Central memory CD8-positive, alpha-beta T cell (primary cell): Measurements from ENCODE around the gene DSCAM.
"Not testable (repeated sequence)": the region's sequence is repeated elsewhere in the genome, so short reads cannot be mapped to it uniquely, and the experiment has no call there.

Experiments used
- ATAC-seq: fragments of 150-1000 bp; cut with Tn5 transposase; replicated peaks from 2 replicates; pipeline ENCODE4 v1.10.0; 2022; ENCODE audit warnings: mild to moderate bottlenecking, moderate FRiP score, moderate number of reproducible peaks; ENCODE audit not compliant: poor library complexity, severe bottlenecking; ENCODE audit errors: extremely low read depth
- DNase-seq, 2 donors: peaks; one replicate each; pipeline ENCODE4 v3.0.0; 2021; ENCODE audit warnings: low spot score in 2 of 2
- H3K27ac Mint-ChIP-seq: one replicate; pipeline ENCODE4 v1.8.0; 2022; ENCODE audit warnings: low read depth, mild to moderate bottlenecking, moderate library complexity, mixed read lengths
- H3K27me3 Mint-ChIP-seq: one replicate; pipeline ENCODE4 v1.8.0; 2022; ENCODE audit warnings: mixed read lengths
- H3K36me3 Mint-ChIP-seq: one replicate; pipeline ENCODE4 v1.8.0; 2022; ENCODE audit warnings: mild to moderate bottlenecking, moderate library complexity, mixed read lengths; ENCODE audit not compliant: insufficient read depth
- H3K4me1 Mint-ChIP-seq: one replicate; pipeline ENCODE4 v1.8.0; 2022; ENCODE audit warnings: mixed read lengths
- H3K4me3 Mint-ChIP-seq: one replicate; pipeline ENCODE4 v1.8.0; 2022; ENCODE audit warnings: mild to moderate bottlenecking, moderate library complexity, mixed read lengths
- H3K9me3 Mint-ChIP-seq: one replicate; pipeline ENCODE4 v1.8.0; 2022; ENCODE audit warnings: mixed read lengths

The DSCAM gene

DNA sequence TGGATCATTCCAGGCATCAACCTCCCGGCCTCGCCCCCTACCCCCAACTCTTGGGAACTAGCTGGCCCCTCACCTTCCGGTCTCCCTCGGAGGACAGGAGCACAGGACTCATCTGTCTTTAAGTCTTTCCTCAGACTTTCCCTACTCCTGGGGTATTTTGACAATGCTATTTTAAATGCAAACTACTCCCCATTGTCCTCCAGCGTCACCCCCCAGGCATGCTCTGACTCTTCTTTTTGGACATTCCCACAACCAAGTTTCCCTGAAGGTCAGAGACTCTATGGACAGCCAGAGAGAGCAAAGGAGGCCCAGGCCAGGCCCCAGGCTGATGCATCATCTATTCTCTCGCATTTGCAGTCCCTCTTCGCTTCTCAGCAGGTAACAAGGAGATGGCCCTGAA lies 555.4 kb downstream of the DSCAM start:
- H3K27ac Mint-ChIP-seq = no peak overlapping the region
- DNase-seq (no peak), ATAC-seq (no peak)
- H3K4me1 Mint-ChIP-seq = no peaks in the 10 kb centered on the region
- no peaks in the 10 kb centered on the region for H3K27me3 Mint-ChIP-seq
- no peak overlapping the region for H3K4me3 Mint-ChIP-seq
- peaks cover 9% of the 10 kb centered on the region for H3K9me3 Mint-ChIP-seq
- H3K36me3 Mint-ChIP-seq = no peaks in the 10 kb centered on the region

DNA sequence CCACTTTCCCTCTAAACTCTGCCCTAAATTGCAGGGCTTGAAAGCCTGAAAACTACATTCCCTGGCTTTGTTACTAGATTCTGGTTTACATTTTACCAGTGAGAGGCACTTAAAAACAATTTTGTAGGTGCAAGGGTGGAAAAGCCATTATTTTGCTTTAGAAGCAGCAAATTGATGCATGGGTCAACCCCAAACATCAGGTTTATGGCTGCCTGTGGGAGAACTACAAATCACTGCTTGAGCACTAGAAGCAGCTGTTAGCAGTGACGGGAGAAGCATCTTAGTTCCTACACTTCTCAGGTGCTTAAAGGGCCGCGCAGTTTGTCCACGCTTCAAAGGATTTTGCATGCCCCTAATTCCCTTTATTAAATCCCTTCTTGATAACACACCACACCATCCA lies 562.5 kb downstream of the DSCAM start:
- no peak for DNase-seq
- H3K4me1 Mint-ChIP-seq = no peaks in the 10 kb centered on the region
- no peaks in the 10 kb centered on the region for H3K27me3 Mint-ChIP-seq
- H3K36me3 Mint-ChIP-seq = no peaks in the 10 kb centered on the region
- no peak for ATAC-seq
- no peak overlapping the region for H3K27ac Mint-ChIP-seq
- H3K9me3 Mint-ChIP-seq = peaks cover 8% of the 10 kb centered on the region
- H3K4me3 Mint-ChIP-seq = no peak overlapping the region

GRCh38 chr21:40282912-40283886 lies 563.8 kb downstream of the DSCAM start:
- Mint-ChIP-seq H3K27ac (no peak overlapping the region), H3K36me3 (no peaks in the 10 kb centered on the region), H3K4me3 (no peak overlapping the region), H3K4me1 (no peaks in the 10 kb centered on the region), H3K27me3 (no peaks in the 10 kb centered on the region), H3K9me3 (peaks cover 8% of the 10 kb centered on the region)
- ATAC-seq (no peak), DNase-seq (no peak)

- Mint-ChIP-seq H3K4me3 (no peak overlapping the region), H3K27ac (no peak overlapping the region), H3K9me3 (peaks cover 2% of the 10 kb centered on the region), H3K4me1 (no peaks in the 10 kb centered on the region), H3K27me3 (no peaks in the 10 kb centered on the region), H3K36me3 (no peaks in the 10 kb centered on the region)
- no peak for ATAC-seq
- DNase-seq = no peak
Observed at GRCh38 chr21:40278345-40278744, 568.6 kb downstream of the DSCAM start.

GRCh38 chr21:40276001-40276400 lies 571.0 kb downstream of the DSCAM start:
- no peak overlapping the region for H3K27ac Mint-ChIP-seq
- H3K4me3 Mint-ChIP-seq = no peak overlapping the region
- ATAC-seq (no peak), DNase-seq (no peak)
- no peaks in the 10 kb centered on the region for H3K36me3 Mint-ChIP-seq
- H3K4me1 Mint-ChIP-seq = no peaks in the 10 kb centered on the region
- peaks cover 5% of the 10 kb centered on the region for H3K9me3 Mint-ChIP-seq
- H3K27me3 Mint-ChIP-seq = no peaks in the 10 kb centered on the region

- H3K4me1 Mint-ChIP-seq = no peaks in the 10 kb centered on the region
- H3K27ac Mint-ChIP-seq = no peak overlapping the region
- H3K4me3 Mint-ChIP-seq = no peak overlapping the region
- H3K9me3 Mint-ChIP-seq = peaks cover 5% of the 10 kb centered on the region
- no peaks in the 10 kb centered on the region for H3K36me3 Mint-ChIP-seq
- DNase-seq = no peak
- ATAC-seq = no peak
- no peaks in the 10 kb centered on the region for H3K27me3 Mint-ChIP-seq
Observed at GRCh38 chr21:40272037-40272436, 574.9 kb downstream of the DSCAM start.

- Mint-ChIP-seq H3K4me1 (no peaks in the 10 kb centered on the region), H3K27me3 (no peaks in the 10 kb centered on the region), H3K36me3 (no peaks in the 10 kb centered on the region), H3K27ac (no peak overlapping the region), H3K4me3 (no peak overlapping the region), H3K9me3 (peaks cover 5% of the 10 kb centered on the region)
- DNase-seq = no peak
- no peak for ATAC-seq
Observed at GRCh38 chr21:40271164-40271563, 575.8 kb downstream of the DSCAM start.

- Mint-ChIP-seq H3K27me3 (no peaks in the 10 kb centered on the region), H3K27ac (no peak overlapping the region)
- no peak for ATAC-seq
Observed at GRCh38 chr21:40270047-40270446, 576.9 kb downstream of the DSCAM start.

DNA sequence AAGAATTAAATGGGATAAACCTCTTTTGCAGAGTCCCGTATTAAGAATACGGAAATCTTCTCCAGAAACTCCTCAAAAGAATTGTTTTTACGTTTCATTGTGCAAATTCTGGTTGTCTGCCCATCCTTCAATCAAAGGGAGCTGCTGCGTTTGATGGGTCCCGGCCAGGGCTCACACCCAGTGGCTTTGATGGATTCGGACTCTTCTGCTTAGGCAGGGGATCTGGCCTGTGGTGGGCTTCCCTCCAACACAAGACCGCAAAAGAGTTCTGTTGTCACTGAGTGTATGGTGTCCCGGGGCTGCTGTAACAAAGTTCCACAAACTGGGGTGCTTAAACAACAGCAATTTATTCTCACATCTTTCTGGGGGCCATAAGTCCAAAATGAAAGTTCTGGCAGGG lies 577.7 kb downstream of the DSCAM start:
- no peaks in the 10 kb centered on the region for H3K4me1 Mint-ChIP-seq
- no peak overlapping the region for H3K27ac Mint-ChIP-seq
- H3K4me3 Mint-ChIP-seq = no peak overlapping the region
- H3K36me3 Mint-ChIP-seq = no peaks in the 10 kb centered on the region
- ATAC-seq = no peak
- DNase-seq = no peak
- H3K9me3 Mint-ChIP-seq = peaks cover 9% of the 10 kb centered on the region
- H3K27me3 Mint-ChIP-seq = no peaks in the 10 kb centered on the region

More at GRCh38 chr21:40270047-40270446, 576.9 kb downstream of the DSCAM start:
- DNase-seq = no peak
- Mint-ChIP-seq H3K4me1 (no peaks in the 10 kb centered on the region), H3K36me3 (no peaks in the 10 kb centered on the region), H3K9me3 (peaks cover 5% of the 10 kb centered on the region), H3K4me3 (no peak overlapping the region)

DNA sequence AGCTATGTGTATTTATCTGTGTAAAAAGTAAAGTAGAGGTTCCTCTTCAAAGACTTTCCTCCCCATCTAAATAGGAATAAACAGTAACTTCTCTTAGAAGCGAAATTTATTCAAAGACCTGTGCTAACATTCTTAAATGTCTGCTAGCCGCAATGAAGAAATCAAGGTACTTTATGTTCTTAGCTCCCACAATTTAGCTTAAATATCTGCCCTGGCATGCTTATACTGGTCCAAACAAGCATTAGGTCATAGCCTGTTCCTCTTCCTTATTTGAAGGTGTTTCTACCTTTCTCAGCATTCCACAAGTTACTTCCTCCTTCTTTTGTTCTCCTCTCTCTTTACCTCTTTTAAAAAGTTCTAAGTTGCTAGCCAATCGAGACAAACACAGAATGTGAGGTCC lies 588.5 kb downstream of the DSCAM start:
- H3K27ac Mint-ChIP-seq, H3K4me3 Mint-ChIP-seq, DNase-seq, H3K36me3 Mint-ChIP-seq, ATAC-seq, H3K4me1 Mint-ChIP-seq, H3K27me3 Mint-ChIP-seq: not testable (repeated sequence)
- H3K9me3 Mint-ChIP-seq = peaks cover 16% of the 10 kb centered on the region

GRCh38 chr21:40257342-40257741 lies 589.6 kb downstream of the DSCAM start:
- Mint-ChIP-seq H3K9me3 (peaks cover 16% of the 10 kb centered on the region), H3K4me1 (no peaks in the 10 kb centered on the region), H3K4me3 (no peak overlapping the region), H3K27me3 (no peaks in the 10 kb centered on the region), H3K27ac (no peak overlapping the region), H3K36me3 (no peaks in the 10 kb centered on the region)
- ATAC-seq (no peak), DNase-seq (no peak)

DNA sequence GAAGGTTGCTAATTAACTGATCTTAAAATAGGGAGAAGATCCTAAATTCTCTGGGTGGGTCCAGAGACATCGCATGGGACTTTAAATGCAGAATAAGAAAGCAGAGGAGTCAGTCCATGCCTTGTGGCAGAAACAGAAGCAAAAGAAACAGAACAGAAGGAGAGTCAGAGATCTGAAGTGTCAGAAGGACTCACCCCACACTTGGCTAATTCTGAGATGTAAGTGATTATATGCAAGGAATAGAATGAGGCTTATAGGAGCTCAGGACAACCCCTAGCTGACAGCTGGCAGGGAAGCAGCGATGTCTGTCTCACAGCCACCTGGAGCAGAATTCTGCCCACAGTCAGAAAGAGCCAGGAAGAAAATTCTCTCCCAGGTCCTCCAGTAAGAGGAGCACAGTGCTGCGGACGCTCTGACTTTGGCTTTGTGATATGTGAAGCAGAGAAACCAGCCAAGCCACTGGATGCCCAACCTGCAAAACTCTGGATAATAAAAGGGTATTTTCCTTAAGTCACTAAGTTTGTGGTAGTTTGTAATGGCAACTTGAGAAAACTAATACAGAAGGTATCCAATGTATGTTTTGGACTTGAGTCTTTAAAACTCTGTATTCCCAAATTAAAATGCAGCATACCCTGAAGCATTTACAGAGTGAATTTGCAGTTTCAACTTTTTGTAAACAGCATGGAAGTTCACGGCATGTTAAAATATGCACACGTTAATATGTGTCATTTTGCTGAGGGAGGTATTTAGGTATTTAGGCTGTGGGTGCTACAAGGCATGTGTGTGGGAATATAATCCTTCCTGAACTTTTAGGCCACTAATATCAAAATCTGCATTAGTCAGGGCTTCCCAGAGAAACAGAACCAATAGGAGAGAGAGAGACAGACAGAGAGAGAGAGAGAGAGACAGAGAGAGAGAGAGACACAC lies 591.2 kb downstream of the DSCAM start:
- no peaks in the 10 kb centered on the region for H3K36me3 Mint-ChIP-seq

More for the DNA sequence above, 591.2 kb downstream of the DSCAM start:
- ATAC-seq (no peak), DNase-seq (no peak)
- H3K4me1 Mint-ChIP-seq = no peaks in the 10 kb centered on the region
- H3K4me3 Mint-ChIP-seq = no peak overlapping the region
- peaks cover 27% of the 10 kb centered on the region for H3K9me3 Mint-ChIP-seq
- H3K27me3 Mint-ChIP-seq = no peaks in the 10 kb centered on the region
- H3K27ac Mint-ChIP-seq = no peak overlapping the region
